PFSK-1 (cell line): ENCODE measurements around the gene HGS.

Experiments used
- REST ChIP-seq, 2 experiments: IDR thresholded peaks; 2 replicates each; pipeline versions ENCODE4 v1.6.1 to v1.8.0; 2011 to 2012; ENCODE audit warnings: low read depth in 2 of 2, low read length in 2 of 2, control low read depth in 1 of 2, inconsistent platforms in 1 of 2, mild to moderate bottlenecking in 1 of 2, moderate library complexity in 1 of 2; ENCODE audit not compliant: insufficient read depth in 1 of 2
- TAF1 ChIP-seq: IDR thresholded peaks from 2 replicates; pipeline ENCODE4 v1.6.1; 2012; ENCODE audit warnings: low read length, control low read depth, borderline replicate concordance; ENCODE audit not compliant: insufficient read depth

- TF ChIP-seq REST (IDR thresholded peaks at IDR 0.05; ENCODE audit: insufficient read depth in 1 of 2, low read depth in 2 of 2, low read length in 2 of 2) (no peak), TAF1 (no peak)
These were observed 11.3 kb upstream of the HGS start for GRCh38 chr17:81672504-81672903.
